ENCODE measurements around the gene CGA.
A peak's percentile ranks its signal among the peaks of the same experiment; 100 is the strongest.

The CGA gene

GRCh38 chr6:87088076-87088475 is 6.8 kb downstream of the CGA start:
- DNase-seq (ENCODE audit: low read depth): no peak

- no peak for DNase-seq (ENCODE audit: low read depth)
Measured at GRCh38 chr6:87082160-87082721, 12.7 kb downstream of the CGA start.

GRCh38 chr6:87078983-87079616 is 15.8 kb downstream of the CGA start:
- DNase-seq (ENCODE audit: low read depth): no peak

GRCh38 chr6:87075168-87075567 is 19.7 kb downstream of the CGA start:
- DNase-seq (ENCODE audit: low read depth): no peak

GRCh38 chr6:87074101-87074621 is 20.7 kb downstream of the CGA start:
- no peak for DNase-seq (ENCODE audit: low read depth)

GRCh38 chr6:87071683-87072082 is 23.2 kb downstream of the CGA start:
- no peak for DNase-seq (ENCODE audit: low read depth)

- no peak for DNase-seq (ENCODE audit: low read depth)
Measured at GRCh38 chr6:87070741-87071140, 24.2 kb downstream of the CGA start.

GRCh38 chr6:87068795-87069194 is 26.1 kb downstream of the CGA start:
- no peak for DNase-seq (ENCODE audit: low read depth)

- peak; percentile 30 for DNase-seq (ENCODE audit: low read depth)
Measured at GRCh38 chr6:87066449-87067333, 28.2 kb downstream of the CGA start.

GRCh38 chr6:87065117-87065516 is 29.8 kb downstream of the CGA start:
- DNase-seq (ENCODE audit: low read depth): no peak

- no peak for DNase-seq (ENCODE audit: low read depth)
Measured at GRCh38 chr6:87059943-87060342, 35.0 kb downstream of the CGA start.

GRCh38 chr6:87054143-87054833 is 40.6 kb downstream of the CGA start:
- no peak for DNase-seq (ENCODE audit: low read depth)

- no peak for DNase-seq (ENCODE audit: low read depth)
Measured at GRCh38 chr6:87053312-87053711, 41.6 kb downstream of the CGA start.

GRCh38 chr6:87049779-87050178 is 45.1 kb downstream of the CGA start:
- no peak for DNase-seq (ENCODE audit: low read depth)

- DNase-seq (ENCODE audit: low read depth): no peak
Measured at GRCh38 chr6:87045521-87046075, 49.3 kb downstream of the CGA start.

- no peak for DNase-seq (ENCODE audit: low read depth)
Measured at GRCh38 chr6:87040729-87041128, 54.2 kb downstream of the CGA start.

Measured in HS-5 (cell line).